ENCODE data around the gene DAO. TPM values are rescaled to one million over a fixed set of nuclear protein-coding genes. Genes with fewer than 3 reads are reported as not detected.

DAO gene
- not detected in 2 replicates for total RNA-seq (2021)
- long read RNA-seq = 0 reads

- Mint-ChIP-seq H3K9me3 (no peaks in the 10 kb centered on the region; a peak in 1 of 5 replicates), H3K27me3 (ENCODE audit: low read depth) (no peaks in the 10 kb centered on the region), H3K4me3 (no peak within 1 kb of the TSS), H3K4me1 (peaks cover 8 to 11% of the 10 kb centered on the region in 2 experiments), H3K27ac (peak within 1 kb of the TSS in 1 of 3 experiments; percentile 65; a peak in 2 of 7 replicates), H3K36me3 (ENCODE audit: insufficient read depth in 1 of 3, low read depth in 3 of 3) (no peaks in the 10 kb centered on the region)
- Histone ChIP-seq H2AFZ (ENCODE audit: low read length) (no peak within 1 kb of the TSS), H3K4me2 (ENCODE audit: insufficient read depth, insufficient read length, low read length) (no peak within 1 kb of the TSS), H3K27me3 (ENCODE audit: insufficient read depth, low read length) (no peaks in the 10 kb centered on the region), H2AK5ac (ENCODE audit: insufficient read length, low read length) (no peak within 1 kb of the TSS), H2BK15ac (ENCODE audit: low read depth, low read length) (no peak within 1 kb of the TSS), H4K20me1 (ENCODE audit: control insufficient read depth, insufficient read depth, insufficient read length) (no peaks in the 10 kb centered on the region), H3K9ac (ENCODE audit: extremely low read depth, insufficient read length, low read length) (no peak within 1 kb of the TSS), H3K27ac (ENCODE audit: insufficient read length, low read depth, low read length) (no peak within 1 kb of the TSS), H3K14ac (ENCODE audit: insufficient read depth, low read length) (no peak within 1 kb of the TSS; the same call in 1 of the 2 replicates), H3K4ac (ENCODE audit: low read depth, low read length) (no peak within 1 kb of the TSS), H4K5ac (ENCODE audit: insufficient read length, low read depth, low read length) (no peak within 1 kb of the TSS), H3K79me2 (ENCODE audit: insufficient read depth, low read length) (no peaks in the 10 kb centered on the region), H3K18ac (ENCODE audit: insufficient read length, low read depth, low read length) (no peak within 1 kb of the TSS), H4K8ac (replicated peaks; ENCODE audit: insufficient read length, low read depth, low read length) (no peak within 1 kb of the TSS), H3K23ac (ENCODE audit: insufficient read length, low read depth, low read length) (no peak within 1 kb of the TSS), H2BK5ac (ENCODE audit: insufficient read length, low read length) (no peak within 1 kb of the TSS), H3K79me1 (ENCODE audit: insufficient read depth, low read depth, low read length, poor library complexity, severe bottlenecking) (no peaks in the 10 kb centered on the region), H3K56ac (ENCODE audit: insufficient read length, low read depth, low read length) (no peak within 1 kb of the TSS), H3T11ph (ENCODE audit: low read length) (no peak within 1 kb of the TSS), H3K23me2 (ENCODE audit: insufficient read length, low read depth, low read length, poor library complexity, severe bottlenecking) (no peaks in the 10 kb centered on the region), H2BK12ac (ENCODE audit: insufficient read length, low read depth, low read length) (no peak within 1 kb of the TSS), H3K9me3 (ENCODE audit: control insufficient read depth, low read depth, low read length) (no peaks in the 10 kb centered on the region), H3K4me1 (ENCODE audit: insufficient read depth, low read length) (no peaks in the 10 kb centered on the region), H2BK20ac (ENCODE audit: low read depth, low read length, poor library complexity, severe bottlenecking) (no peak within 1 kb of the TSS), H2BK120ac (ENCODE audit: low read depth, low read length, poor library complexity, severe bottlenecking) (no peak within 1 kb of the TSS), H4K91ac (ENCODE audit: insufficient read length, low read depth, low read length) (no peak within 1 kb of the TSS)
- DNase-seq = no peak
- no CpG with 5 or more reads among the region's 16 CpGs for WGBS (ENCODE audit: extremely low coverage, insufficient read length, low lambda C conversion rate)
- TF ChIP-seq CTCF (conservative IDR thresholded peaks at IDR 0.05) = no peak
Measured at GRCh38 chr12:108879615-108880254, at the start of gene DAO. Gene DAO (plus strand): TSS chr12:108880092. CDS start chr12:108885007, 4,915 bp downstream.

Measured in H9 (cell line).